AG09319 (cell line): ENCODE results near the gene DENND6B.
"Not testable (repeated sequence)": the region's sequence is repeated elsewhere in the genome, so short reads cannot be mapped to it uniquely, and the experiment has no call there.

Experiments
- DNase-seq: peaks from one replicate; pipeline ENCODE4 v3.0.0-alpha.2; 2010; ENCODE audit warnings: low read depth; ENCODE audit errors: extremely low read depth
- TF ChIP-seq, protein P1 (sequence below): IDR thresholded peaks from 2 replicates; pipeline ENCODE4 v1.5.1; 2011; ENCODE audit warnings: low read depth, mild to moderate bottlenecking, inconsistent platforms, low read length, moderate library complexity

DENND6B gene

DNA sequence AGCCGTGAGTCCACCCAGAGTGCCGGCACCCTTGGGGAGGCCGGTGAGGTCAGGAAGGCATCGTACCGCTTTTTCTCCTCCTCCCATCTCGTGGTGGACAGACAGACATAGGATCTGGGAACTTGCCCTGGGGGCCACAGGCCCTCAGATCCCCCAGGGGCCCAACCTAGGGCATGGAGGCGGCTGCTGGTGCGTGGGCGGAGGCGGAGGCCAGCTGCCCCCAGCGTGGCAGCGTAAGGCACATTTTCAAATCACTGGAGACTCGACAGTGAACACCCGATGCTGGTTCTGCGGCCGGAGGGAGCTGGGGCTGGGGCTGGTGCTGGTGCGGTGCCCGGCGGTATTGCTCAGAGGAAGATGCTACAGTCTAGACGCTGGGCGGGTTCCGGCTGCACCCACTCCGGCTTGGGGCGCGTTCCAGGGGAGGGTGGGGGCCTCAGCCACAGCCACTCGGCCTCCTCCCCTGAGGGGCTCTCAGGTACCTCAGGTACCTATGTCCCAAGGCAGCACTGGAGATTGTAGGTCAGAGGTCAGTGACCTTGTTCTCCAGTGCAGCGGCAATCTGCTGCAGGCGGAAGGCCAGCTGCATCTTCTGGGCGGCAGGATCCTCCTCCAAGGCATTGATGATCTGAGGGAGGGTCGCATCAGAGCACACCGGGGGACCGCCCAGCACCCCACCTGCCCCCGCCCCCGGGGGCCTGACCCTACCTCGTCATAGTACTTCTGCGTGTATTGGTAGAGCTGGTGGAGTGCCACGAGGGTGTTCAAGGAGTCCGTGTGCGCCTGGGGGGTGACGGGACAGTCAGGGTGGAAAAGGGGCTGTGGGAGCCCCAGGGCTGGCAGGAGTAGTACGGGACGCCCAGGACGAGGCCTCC, 51.4 kb downstream of the DENND6B start:
- DNase-seq, result no peak
- TF ChIP-seq, protein P1, sequence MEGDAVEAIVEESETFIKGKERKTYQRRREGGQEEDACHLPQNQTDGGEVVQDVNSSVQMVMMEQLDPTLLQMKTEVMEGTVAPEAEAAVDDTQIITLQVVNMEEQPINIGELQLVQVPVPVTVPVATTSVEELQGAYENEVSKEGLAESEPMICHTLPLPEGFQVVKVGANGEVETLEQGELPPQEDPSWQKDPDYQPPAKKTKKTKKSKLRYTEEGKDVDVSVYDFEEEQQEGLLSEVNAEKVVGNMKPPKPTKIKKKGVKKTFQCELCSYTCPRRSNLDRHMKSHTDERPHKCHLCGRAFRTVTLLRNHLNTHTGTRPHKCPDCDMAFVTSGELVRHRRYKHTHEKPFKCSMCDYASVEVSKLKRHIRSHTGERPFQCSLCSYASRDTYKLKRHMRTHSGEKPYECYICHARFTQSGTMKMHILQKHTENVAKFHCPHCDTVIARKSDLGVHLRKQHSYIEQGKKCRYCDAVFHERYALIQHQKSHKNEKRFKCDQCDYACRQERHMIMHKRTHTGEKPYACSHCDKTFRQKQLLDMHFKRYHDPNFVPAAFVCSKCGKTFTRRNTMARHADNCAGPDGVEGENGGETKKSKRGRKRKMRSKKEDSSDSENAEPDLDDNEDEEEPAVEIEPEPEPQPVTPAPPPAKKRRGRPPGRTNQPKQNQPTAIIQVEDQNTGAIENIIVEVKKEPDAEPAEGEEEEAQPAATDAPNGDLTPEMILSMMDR, result no peak

DNA sequence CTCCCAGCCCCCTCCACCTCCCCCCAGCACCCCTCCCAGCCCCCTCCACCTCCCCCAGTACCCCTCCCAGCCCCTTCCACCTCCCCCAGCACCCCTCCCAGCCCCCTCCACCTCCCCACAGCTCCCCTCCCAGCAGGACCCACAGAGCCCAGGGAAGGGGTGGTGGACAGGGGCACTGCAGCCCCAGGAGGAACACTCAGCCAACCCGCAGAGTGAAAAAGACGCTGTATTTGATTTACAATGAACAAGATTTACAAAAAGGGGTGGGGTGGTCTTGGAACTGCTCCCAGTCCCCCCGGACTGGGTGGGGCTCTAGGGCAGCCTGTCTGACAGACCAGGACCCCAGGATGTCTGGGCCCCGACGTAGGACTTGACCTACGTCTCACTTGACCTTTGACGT, 52.0 kb downstream of the DENND6B start:
- no peak for DNase-seq
- TF ChIP-seq, protein P1, result no peak

DNA sequence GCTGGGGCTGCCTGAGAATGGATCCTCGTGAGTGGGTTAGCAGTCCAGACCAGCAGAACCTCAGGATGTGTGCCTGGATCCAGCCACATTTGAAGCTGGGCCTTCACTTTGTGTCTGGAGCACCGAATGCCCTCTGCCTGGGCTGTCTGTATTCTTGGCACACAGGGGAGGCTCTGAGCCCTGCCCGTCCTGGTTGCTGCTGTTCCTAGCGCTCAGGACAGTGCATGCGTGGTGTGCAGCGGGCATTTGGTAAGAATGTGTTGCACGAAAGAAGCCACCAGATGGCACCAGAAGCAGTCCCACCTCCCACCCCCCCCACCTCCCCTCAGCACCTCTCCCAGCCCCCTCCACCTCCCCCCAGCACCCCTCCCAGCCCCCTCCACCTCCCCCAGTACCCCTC, 52.5 kb downstream of the DENND6B start:
- TF ChIP-seq, protein P1, result peak; percentile 29
- DNase-seq, result no peak

DNA sequence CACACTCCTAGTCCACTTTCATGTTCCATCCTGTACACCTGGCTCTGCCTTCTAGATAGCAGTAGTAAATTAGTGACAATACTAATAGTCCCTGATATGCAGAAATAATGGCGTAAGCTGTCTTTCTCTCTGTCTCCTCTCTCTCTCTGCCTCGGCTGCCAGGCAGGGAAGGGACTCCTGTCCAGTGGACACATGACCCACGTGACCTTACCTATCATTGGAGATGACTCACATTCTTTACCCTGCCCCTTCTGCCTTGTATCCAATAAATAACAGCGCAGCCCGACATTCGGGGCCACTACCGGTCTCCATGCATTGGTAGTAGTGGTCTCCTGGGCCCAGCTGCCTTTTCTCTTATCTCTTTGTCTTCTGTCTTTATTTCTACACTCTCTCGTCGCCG, 53.0 kb downstream of the DENND6B start:
- not testable (repeated sequence) for DNase-seq

DNA sequence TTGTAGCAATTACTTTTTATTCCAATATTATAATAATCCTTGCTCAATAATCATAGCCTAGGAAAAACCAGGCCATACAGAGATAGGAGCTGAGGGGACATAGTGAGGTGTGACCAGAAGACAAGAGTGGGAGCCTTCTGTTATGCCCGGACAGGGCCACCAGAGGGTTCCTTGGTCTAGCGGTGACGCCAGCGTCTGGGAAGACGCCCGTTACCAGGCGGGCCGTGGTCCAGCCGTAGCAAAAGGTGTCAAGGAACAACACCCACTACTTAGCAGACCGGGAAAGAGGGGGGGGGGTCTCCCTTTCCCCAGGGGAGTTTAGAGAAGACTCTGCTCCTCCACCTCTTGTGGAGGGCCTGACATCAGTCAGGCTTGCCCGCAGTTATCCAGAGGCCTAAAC, 53.5 kb downstream of the DENND6B start:
- DNase-seq, result not testable (repeated sequence)

DNA sequence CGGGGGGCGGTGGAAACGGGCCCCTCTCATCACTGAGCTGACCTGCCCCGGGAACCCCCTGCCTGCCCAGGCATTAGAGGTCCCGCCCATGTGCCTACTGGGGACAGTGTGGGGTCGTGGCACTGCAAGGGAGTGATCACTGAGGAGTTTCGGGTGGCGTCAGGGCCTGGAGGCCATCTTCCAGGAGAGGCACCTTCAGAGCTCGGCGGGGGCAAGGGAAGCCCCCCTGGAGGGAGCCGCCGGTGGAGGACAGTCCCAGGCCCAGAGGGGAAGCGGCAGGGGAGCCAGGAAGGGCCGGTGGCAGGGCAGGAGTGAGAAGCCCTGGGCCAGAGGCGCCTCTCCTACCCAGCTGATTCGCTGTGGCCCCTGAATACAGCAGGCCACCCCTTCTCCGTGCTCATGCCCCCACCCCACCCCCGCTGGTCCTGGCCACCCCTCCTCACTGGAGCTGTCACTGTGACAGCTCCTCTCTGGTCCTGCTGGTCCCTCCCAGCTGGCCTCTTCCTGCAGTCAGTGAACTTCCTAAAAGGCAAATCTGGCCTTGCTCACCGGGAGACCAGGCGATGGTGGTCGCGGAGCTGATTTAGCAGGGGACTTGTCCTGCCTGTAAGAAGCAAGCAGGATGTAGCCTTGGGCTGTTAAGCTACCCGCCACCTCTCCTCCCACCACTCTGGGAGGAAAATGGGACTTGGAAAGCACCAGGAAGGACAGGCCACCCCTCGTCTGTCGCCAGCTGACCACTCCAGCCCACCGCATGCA, 54.6 kb downstream of the DENND6B start:
- no peak for DNase-seq

DNA sequence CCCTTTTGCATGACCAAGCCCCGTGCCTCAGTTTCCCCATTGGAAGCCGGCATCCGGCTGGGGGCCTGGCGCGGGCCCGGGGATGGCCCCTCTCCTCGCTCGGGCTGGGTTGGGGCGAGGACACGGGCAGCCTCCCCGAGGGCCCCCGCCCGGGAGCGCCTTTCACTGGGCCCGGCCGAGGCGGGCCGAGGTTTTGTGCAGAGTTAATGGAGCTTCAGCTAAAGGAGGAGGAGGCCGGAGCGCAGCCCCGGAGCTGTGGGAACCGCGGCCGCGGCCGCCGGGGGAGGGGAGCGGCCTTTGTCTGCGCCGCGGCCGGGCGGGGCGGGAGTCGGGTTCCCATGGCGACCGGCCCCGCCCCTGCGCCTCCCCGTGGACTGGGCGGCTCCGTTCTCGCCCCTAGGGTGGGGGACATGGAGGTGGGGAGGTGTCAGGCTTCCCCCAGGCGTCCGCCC, 55.3 kb downstream of the DENND6B start:
- TF ChIP-seq, protein P1, result no peak; the same call in 1 of the 2 replicates
- no peak for DNase-seq

More for the DNA sequence above, 54.6 kb downstream of the DENND6B start:
- TF ChIP-seq, protein P1, result no peak

DNA sequence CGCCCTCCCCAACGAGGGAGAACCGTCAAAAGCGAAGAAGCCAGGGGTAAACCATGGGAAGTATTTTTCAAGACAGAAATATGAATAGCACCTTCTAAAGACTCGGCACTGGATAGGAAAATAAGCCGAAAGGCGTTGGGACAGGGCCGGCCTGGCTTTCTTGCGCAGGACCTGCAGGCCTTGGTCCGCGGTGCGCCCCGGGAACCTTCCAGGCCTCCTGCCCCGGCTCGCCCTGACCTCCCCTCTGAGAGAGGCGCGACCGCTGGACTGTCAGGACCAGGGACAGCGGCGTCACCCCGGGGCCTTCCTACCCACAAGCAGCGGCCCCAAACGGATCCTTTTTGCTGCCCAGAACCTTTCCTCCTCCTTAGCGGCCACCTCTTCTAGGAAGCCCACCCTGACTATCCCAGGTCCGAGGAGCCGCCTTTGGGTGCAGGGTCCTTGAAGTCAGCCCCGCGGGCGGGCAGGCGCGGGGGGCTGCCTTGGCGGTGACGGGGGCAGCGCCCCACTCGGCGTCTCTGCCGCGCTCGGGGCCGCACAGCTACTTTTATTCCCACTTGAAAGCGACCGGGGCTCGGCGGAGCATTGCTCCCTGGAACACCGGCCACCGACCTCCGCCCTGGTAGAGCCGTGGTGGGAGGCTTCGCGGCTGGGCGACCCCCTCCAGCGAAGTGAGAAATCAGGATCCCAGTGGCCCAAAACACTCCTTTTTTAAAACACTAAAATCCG, 56.0 kb downstream of the DENND6B start:
- TF ChIP-seq, protein P1, result no peak
- DNase-seq, result no peak
